HEK293T (cell line): ENCODE results near the gene LGI4.
A peak's percentile ranks its signal among the peaks of the same experiment; 100 is the strongest.

ENCODE experiments used
- CTCF ChIA-PET: fragments of 350-600 bp; formaldehyde crosslinking; extraction: SDS; loops from one replicate; lab custom pipeline; 2021; ENCODE audit warnings: antibody characterized with exemption, inconsistent platforms; lab: Yijun Ruan, JAX
- POLR2A ChIA-PET: fragments of 350-600 bp; formaldehyde crosslinking; extraction: SDS; loops from one replicate; lab custom pipeline; 2020; ENCODE audit warnings: antibody characterized with exemption, inconsistent platforms; lab: Yijun Ruan, JAX
- DNase-seq: peaks from one replicate; pipeline ENCODE4 v3.0.0; 2012; ENCODE audit warnings: mixed read lengths; ENCODE audit errors: extremely low spot score
- ARNT ChIP-seq: fragments of 450-650 bp; IDR thresholded peaks from 2 replicates; pipeline ENCODE4 v1.6.1; 2017; ENCODE audit warnings: mild to moderate bottlenecking
- BHLHE40 ChIP-seq: fragments of 450-650 bp; IDR thresholded peaks from 2 replicates; pipeline ENCODE4 v1.6.1; 2016; ENCODE audit warnings: mild to moderate bottlenecking, moderate library complexity, borderline replicate concordance
- CTBP1 ChIP-seq: fragments of 450-650 bp; IDR thresholded peaks from 2 replicates; pipeline ENCODE4 v1.6.1; 2016; ENCODE audit warnings: borderline replicate concordance
- ELF4 ChIP-seq: fragments of 450-650 bp; IDR thresholded peaks from 2 replicates; pipeline ENCODE4 v1.6.1; 2017; ENCODE audit warnings: antibody characterized with exemption
- FOXA1 ChIP-seq: fragments of 450-650 bp; IDR thresholded peaks from 2 replicates; pipeline ENCODE4 v1.6.1; 2016; ENCODE audit warnings: mild to moderate bottlenecking
- FOXK2 ChIP-seq: fragments of 450-650 bp; IDR thresholded peaks from 2 replicates; pipeline ENCODE4 v1.6.1; 2016; ENCODE audit warnings: mild to moderate bottlenecking
- FOXM1 ChIP-seq: fragments of 450-650 bp; IDR thresholded peaks from 2 replicates; pipeline ENCODE4 v1.6.1; 2017; ENCODE audit warnings: mild to moderate bottlenecking, borderline replicate concordance
- HDGF ChIP-seq: fragments of 450-650 bp; IDR thresholded peaks from 2 replicates; pipeline ENCODE4 v1.6.1; 2017; ENCODE audit warnings: antibody characterized with exemption, borderline replicate concordance
- L3MBTL2 ChIP-seq: fragments of 450-650 bp; conservative IDR thresholded peaks from 2 replicates; pipeline ENCODE4 v1.6.1; 2016; ENCODE audit warnings: mild to moderate bottlenecking
- LEF1 ChIP-seq: fragments of 450-650 bp; IDR thresholded peaks from 2 replicates; pipeline ENCODE4 v1.6.1; 2017; ENCODE audit warnings: mild to moderate bottlenecking, borderline replicate concordance
- NFRKB ChIP-seq: fragments of 450-650 bp; IDR thresholded peaks from 2 replicates; pipeline ENCODE4 v1.6.1; 2016; ENCODE audit warnings: mild to moderate bottlenecking, moderate library complexity
- PKNOX1 ChIP-seq: fragments of 450-650 bp; IDR thresholded peaks from 2 replicates; pipeline ENCODE4 v1.6.1; 2016
- SP1 ChIP-seq: fragments of 450-650 bp; IDR thresholded peaks from 2 replicates; pipeline ENCODE4 v1.6.1; 2017
- SUZ12 ChIP-seq: fragments of 450-650 bp; IDR thresholded peaks from 2 replicates; pipeline ENCODE4 v1.6.1; 2016; ENCODE audit warnings: mild to moderate bottlenecking
- TARDBP ChIP-seq: fragments of 450-650 bp; IDR thresholded peaks from 2 replicates; pipeline ENCODE4 v1.6.1; 2016
- ZNF384 ChIP-seq: fragments of 450-650 bp; IDR thresholded peaks from 2 replicates; pipeline ENCODE4 v1.6.1; 2016

LGI4 gene

GRCh38 chr19:35124098-35125060, 10.5 kb downstream of the LGI4 start:
- ChIA-PET CTCF (interaction anchor here (0.8 to 1.2 kb wide), 4 partner anchors 9 to 80 kb away, joined by 3 to 4 read pairs (median 3); no protein-coding TSS in a partner anchor), POLR2A (interaction anchor here (0.7 to 1.5 kb wide), 10 partner anchors 8 to 78 kb away, joined by 3 to 8 read pairs (median 4); no protein-coding TSS in a partner anchor)
- DNase-seq = peak; percentile 96
- peak; percentile 93 for TF ChIP-seq L3MBTL2
- TF ChIP-seq ZNF384 = no peak

- TF ChIP-seq ARNT (no peak), ZNF384 (no peak), PKNOX1 (no peak), BHLHE40 (no peak), FOXM1 (no peak), SP1 (no peak), SUZ12 (no peak)
- no peak for DNase-seq
- CTCF ChIA-PET = interaction anchor here (1.2 kb wide), 1 partner anchor 13 kb away, joined by 3 read pairs; no protein-coding TSS in a partner anchor
- POLR2A ChIA-PET = interaction anchor here (1.3 kb wide), 1 partner anchor 9 kb away, joined by 3 read pairs; no protein-coding TSS in a partner anchor
Observed at GRCh38 chr19:35123573-35123972, 11.3 kb downstream of the LGI4 start.

- CTCF ChIA-PET = no interaction called here
- no peak for DNase-seq
- POLR2A ChIA-PET = no interaction called here
- TF ChIP-seq L3MBTL2 (no peak), BHLHE40 (no peak), TARDBP (no peak), FOXM1 (no peak), HDGF (no peak), ARNT (no peak), PKNOX1 (no peak), ZNF384 (no peak), NFRKB (no peak)
Observed at GRCh38 chr19:35122687-35123551, 11.9 kb downstream of the LGI4 start.

- POLR2A ChIA-PET = no interaction called here
- no peak for DNase-seq
- TF ChIP-seq FOXK2 (no peak), LEF1 (no peak)
- CTCF ChIA-PET = no interaction called here
Observed at GRCh38 chr19:35120898-35121297, 14.0 kb downstream of the LGI4 start.

GRCh38 chr19:35120492-35120891, 14.4 kb downstream of the LGI4 start:
- DNase-seq = no peak
- POLR2A ChIA-PET = no interaction called here
- CTCF ChIA-PET = no interaction called here
- TF ChIP-seq ARNT (no peak), ELF4 (no peak), SUZ12 (no peak), SP1 (no peak), TARDBP (no peak), FOXK2 (no peak), ZNF384 (no peak), BHLHE40 (no peak)

GRCh38 chr19:35119578-35120155, 15.2 kb downstream of the LGI4 start:
- POLR2A ChIA-PET = no interaction called here

More at GRCh38 chr19:35119578-35120155, 15.2 kb downstream of the LGI4 start:
- CTCF ChIA-PET = no interaction called here
- no peak for DNase-seq
- no peak for TF ChIP-seq ARNT
- no peak for TF ChIP-seq FOXK2
- TF ChIP-seq FOXA1 = no peak
- TF ChIP-seq BHLHE40 = no peak
- no peak for TF ChIP-seq TARDBP
- TF ChIP-seq SUZ12 = no peak
- TF ChIP-seq ELF4 = no peak
- TF ChIP-seq CTBP1 = no peak
- TF ChIP-seq SP1 = no peak
- TF ChIP-seq ZNF384 = no peak
- TF ChIP-seq L3MBTL2 = no peak
- TF ChIP-seq FOXM1 = no peak
- no peak for TF ChIP-seq PKNOX1
- TF ChIP-seq LEF1 = no peak
